IMR-90 (cell line): ENCODE measurements around the gene COL15A1. TPM values are rescaled to one million over a fixed set of nuclear protein-coding genes. Genes with fewer than 3 reads are reported as not detected.

Experiments
- ATAC-seq: fragments of 200-7000 bp; cut with Tn5 transposase; 2 replicates; pipeline ENCODE4 v1.9.1; 2020; ENCODE audit warnings: low read depth, mild to moderate bottlenecking, moderate library complexity
- BruUV-seq: library from RNA; stranded (reverse); fragments of 400-500 nt; replicated peaks from 2 replicates; lab custom pipeline; 2021; lab: Mats Ljungman, UMichigan
- CTCF ChIA-PET: fragments of 300-600 bp; formaldehyde crosslinking; extraction: SDS; loops from one replicate; lab custom pipeline; 2021; ENCODE audit warnings: antibody characterized with exemption; lab: Yijun Ruan, JAX
- POLR2A ChIA-PET: fragments of 300-600 bp; sonication (Branson Sonifier 250); formaldehyde crosslinking; loops from one replicate; lab custom pipeline; 2022; ENCODE audit warnings: antibody characterized with exemption; ENCODE audit not compliant: unreplicated experiment; lab: Charles Lee
- DNase-seq: peaks from one replicate; pipeline ENCODE4 v3.0.0; 2013
- H2AFZ ChIP-seq: replicated peaks from 2 replicates; pipeline ENCODE3; 2013; ENCODE audit warnings: low read length, mild to moderate bottlenecking; ENCODE audit not compliant: poor library complexity
- H2AK5ac ChIP-seq: 2 replicates; pipeline ENCODE4 v1.6.1; 2013; ENCODE audit warnings: low read depth, low read length, inconsistent platforms
- H2AK9ac ChIP-seq: replicated peaks from 2 replicates; pipeline ENCODE3; 2013; ENCODE audit warnings: mild to moderate bottlenecking, low read depth, low read length, moderate library complexity; ENCODE audit not compliant: poor library complexity
- H2BK120ac ChIP-seq: 2 replicates; pipeline ENCODE4 v1.6.1; 2013; ENCODE audit warnings: low read depth, low read length, inconsistent platforms
- H2BK15ac ChIP-seq: 3 replicates; pipeline ENCODE4 v1.6.1; 2013; ENCODE audit warnings: low read depth, low read length, inconsistent platforms
- H2BK20ac ChIP-seq: 2 replicates; pipeline ENCODE4 v1.6.1; 2013; ENCODE audit warnings: low read depth, mild to moderate bottlenecking, inconsistent platforms, low read length, moderate library complexity
- H2BK5ac ChIP-seq: 2 replicates; pipeline ENCODE4 v1.6.1; 2013; ENCODE audit warnings: mild to moderate bottlenecking, low read depth, low read length, inconsistent platforms; ENCODE audit not compliant: poor library complexity, severe bottlenecking
- H3K14ac ChIP-seq: replicated peaks from 2 replicates; pipeline ENCODE4 v1.6.1; 2013; ENCODE audit warnings: low read depth, low read length, inconsistent platforms
- H3K18ac ChIP-seq: 2 replicates; pipeline ENCODE4 v1.6.1; 2013; ENCODE audit warnings: low read depth, low read length, control low read depth
- H3K23ac ChIP-seq: 2 replicates; pipeline ENCODE4 v1.6.1; 2013; ENCODE audit warnings: low read depth, low read length, inconsistent platforms
- H3K27ac ChIP-seq: 2 replicates; pipeline ENCODE4 v1.5.1; 2013; ENCODE audit warnings: mild to moderate bottlenecking, control low read depth, low read length; ENCODE audit not compliant: insufficient read depth
- H3K27me3 ChIP-seq: 2 replicates; pipeline ENCODE4 v1.6.1; 2013; ENCODE audit warnings: low read length; ENCODE audit not compliant: control insufficient read depth, insufficient read depth
- H3K36me3 ChIP-seq: 2 replicates; pipeline ENCODE4 v1.6.1; 2013; ENCODE audit warnings: low read length, mixed read lengths; ENCODE audit not compliant: control insufficient read depth, insufficient read depth
- H3K4ac ChIP-seq: 2 replicates; pipeline ENCODE4 v1.6.1; 2013; ENCODE audit warnings: low read depth, low read length, inconsistent platforms
- H3K4me1 ChIP-seq: 2 replicates; pipeline ENCODE4 v1.6.1; 2013; ENCODE audit warnings: low read length, mixed read lengths; ENCODE audit not compliant: control insufficient read depth, insufficient read depth
- H3K4me2 ChIP-seq: 2 replicates; pipeline ENCODE4 v1.6.1; 2013; ENCODE audit warnings: low read depth, mild to moderate bottlenecking, control low read depth, low read length, moderate library complexity
- H3K4me3 ChIP-seq: 2 replicates; pipeline ENCODE4 v1.5.1; 2013; ENCODE audit warnings: low read depth, mild to moderate bottlenecking, control low read depth, low read length, moderate library complexity; ENCODE audit not compliant: insufficient read depth
- H3K56ac ChIP-seq: 2 replicates; pipeline ENCODE4 v1.6.1; 2013; ENCODE audit warnings: low read length, inconsistent platforms; ENCODE audit not compliant: insufficient read depth; ENCODE audit errors: extremely low read depth
- H3K79me1 ChIP-seq, 2 experiments: 2 replicates each; pipeline ENCODE4 v1.6.1; 2013; ENCODE audit warnings: low read length in 2 of 2, inconsistent platforms in 1 of 2, low read depth in 1 of 2
- H3K9ac ChIP-seq: 2 replicates; pipeline ENCODE4 v1.6.1; 2013; ENCODE audit warnings: low read depth, low read length, control low read depth
- H3K9me1 ChIP-seq: 2 replicates; pipeline ENCODE4 v1.6.1; 2013; ENCODE audit warnings: low read length, inconsistent platforms; ENCODE audit not compliant: insufficient read depth
- H3K9me3 ChIP-seq: 2 replicates; pipeline ENCODE4 v1.6.1; 2013; ENCODE audit warnings: low read length; ENCODE audit not compliant: control insufficient read depth, insufficient read depth
- H4K20me1 ChIP-seq: 2 replicates; pipeline ENCODE4 v1.6.1; 2013; ENCODE audit warnings: low read length, inconsistent platforms; ENCODE audit not compliant: insufficient read depth
- H4K5ac ChIP-seq: 2 replicates; pipeline ENCODE4 v1.6.1; 2013; ENCODE audit warnings: mild to moderate bottlenecking, low read depth, low read length, control low read depth
- H4K8ac ChIP-seq, 2 experiments: 2 replicates each; pipeline ENCODE4 v1.6.1; 2013; ENCODE audit warnings: low read depth in 2 of 2, low read length in 2 of 2, control low read depth in 1 of 2, inconsistent platforms in 1 of 2
- H4K91ac ChIP-seq: 2 replicates; pipeline ENCODE4 v1.6.1; 2013; ENCODE audit warnings: low read depth, low read length, inconsistent platforms; ENCODE audit not compliant: insufficient read depth
- BHLHE40 ChIP-seq: fragments of 150-350 bp; IDR thresholded peaks from 2 replicates; pipeline ENCODE4 v1.6.1; 2016; ENCODE audit warnings: mild to moderate bottlenecking, low read depth, low read length
- CEBPB ChIP-seq: IDR thresholded peaks from 2 replicates; pipeline ENCODE4 v1.6.1; 2012; ENCODE audit warnings: low read depth, low read length, improper control_type of control experiment
- MAFK ChIP-seq: IDR thresholded peaks from 2 replicates; pipeline ENCODE4 v1.6.1; 2012; ENCODE audit warnings: low read depth, low read length, improper control_type of control experiment
- MAZ ChIP-seq: IDR thresholded peaks from 2 replicates; pipeline ENCODE4 v1.6.1; 2012; ENCODE audit warnings: low read depth, mild to moderate bottlenecking, low read length, improper control_type of control experiment, moderate library complexity, borderline replicate concordance
- MXI1 ChIP-seq: IDR thresholded peaks from 2 replicates; pipeline ENCODE4 v1.6.1; 2012; ENCODE audit warnings: low read depth, mild to moderate bottlenecking, low read length, moderate library complexity, borderline replicate concordance
- NFE2L2 ChIP-seq: fragments of 150-350 bp; IDR thresholded peaks from 2 replicates; pipeline ENCODE4 v1.6.1; 2016; ENCODE audit warnings: low read depth, mild to moderate bottlenecking, low read length
- POLR2A ChIP-seq: IDR thresholded peaks from 2 replicates; pipeline ENCODE4 v1.6.1; 2012; ENCODE audit warnings: mild to moderate bottlenecking, low read depth, low read length
- RAD21 ChIP-seq: IDR thresholded peaks from 2 replicates; pipeline ENCODE4 v1.6.1; 2012; ENCODE audit warnings: low read length, improper control_type of control experiment
- RCOR1 ChIP-seq: IDR thresholded peaks from 2 replicates; pipeline ENCODE4 v1.6.1; 2012; ENCODE audit warnings: mild to moderate bottlenecking, low read length, improper control_type of control experiment; ENCODE audit not compliant: insufficient replicate concordance
- RFX5 ChIP-seq: IDR thresholded peaks from 2 replicates; pipeline ENCODE4 v1.8.0; 2012; ENCODE audit warnings: low read depth, mild to moderate bottlenecking, low read length, moderate library complexity
- SMC3 ChIP-seq: fragments of 150-350 bp; IDR thresholded peaks from 2 replicates; pipeline ENCODE4 v1.6.1; 2016; ENCODE audit warnings: low read depth, mild to moderate bottlenecking, antibody characterized with exemption, low read length, moderate library complexity
- WGBS, 2 experiments: methylation state at CpG; one replicate each; pipeline versions ENCODE4 v1.1.5 to v1.1.7; 2013; ENCODE audit warnings: missing lambda C conversion rate in 2 of 2; ENCODE audit not compliant: insufficient read length in 1 of 2; ENCODE audit errors: extremely low coverage in 2 of 2; 5-methylcytosine and 5-hydroxymethylcytosine counted together
- dilution Hi-C: fragments of 300-500 bp; cut with HindIII; formaldehyde crosslinking; loops from one replicate; pipeline ENCODE4 v1.14.3; 2018; ENCODE audit warnings: low sequenced_read_pairs; ENCODE audit not compliant: unreplicated experiment
- in situ Hi-C: fragments of 300-500 bp; cut with MboI; formaldehyde crosslinking; loops from 3 replicates; pipeline ENCODE4 v1.14.3; 2019; ENCODE audit warnings: low sequenced_read_pairs, inconsistent platforms, mixed read lengths
- intact Hi-C: fragments of 100-400 bp; cut with micrococcal nuclease; formaldehyde crosslinking; loops from 2 replicates; pipeline ENCODE4 v1.10.0; 2022
- polyA plus RNA-seq, 3 experiments: library from polyadenylated mRNA; depleted of rRNA; stranded (reverse); fragments of >200 nt; gene quantifications; 2 replicates each; pipeline ENCODE4 v1.2.3, GENCODE V29; 2012; ENCODE audit warnings: low replicate concordance in 1 of 3
- total RNA-seq: library from RNA; depleted of rRNA; stranded (reverse); fragments of >200 nt; gene quantifications from 2 replicates; pipeline ENCODE4 v1.2.3, GENCODE V29; 2012
- TF ChIP-seq, protein P1 (sequence below): conservative IDR thresholded peaks from 2 replicates; pipeline ENCODE4 v1.5.1; 2012; ENCODE audit warnings: mild to moderate bottlenecking, low read depth, low read length, improper control_type of control experiment
- TF ChIP-seq, protein P2 (sequence below): fragments of 150-350 bp; IDR thresholded peaks from 2 replicates; pipeline ENCODE4 v1.6.1; 2016; ENCODE audit warnings: low read depth, mild to moderate bottlenecking, low read length, moderate library complexity, borderline replicate concordance
- TF ChIP-seq, protein P3 (sequence below): fragments of 150-350 bp; IDR thresholded peaks from 2 replicates; pipeline ENCODE4 v1.6.1; 2017; ENCODE audit warnings: mild to moderate bottlenecking, antibody characterized with exemption, low read length, low read depth

The COL15A1 gene
- total and polyA plus RNA-seq, 2 of the 4 experiments (the other 2 are of a cell fraction): 2.2 to 3.7 TPM

DNA sequence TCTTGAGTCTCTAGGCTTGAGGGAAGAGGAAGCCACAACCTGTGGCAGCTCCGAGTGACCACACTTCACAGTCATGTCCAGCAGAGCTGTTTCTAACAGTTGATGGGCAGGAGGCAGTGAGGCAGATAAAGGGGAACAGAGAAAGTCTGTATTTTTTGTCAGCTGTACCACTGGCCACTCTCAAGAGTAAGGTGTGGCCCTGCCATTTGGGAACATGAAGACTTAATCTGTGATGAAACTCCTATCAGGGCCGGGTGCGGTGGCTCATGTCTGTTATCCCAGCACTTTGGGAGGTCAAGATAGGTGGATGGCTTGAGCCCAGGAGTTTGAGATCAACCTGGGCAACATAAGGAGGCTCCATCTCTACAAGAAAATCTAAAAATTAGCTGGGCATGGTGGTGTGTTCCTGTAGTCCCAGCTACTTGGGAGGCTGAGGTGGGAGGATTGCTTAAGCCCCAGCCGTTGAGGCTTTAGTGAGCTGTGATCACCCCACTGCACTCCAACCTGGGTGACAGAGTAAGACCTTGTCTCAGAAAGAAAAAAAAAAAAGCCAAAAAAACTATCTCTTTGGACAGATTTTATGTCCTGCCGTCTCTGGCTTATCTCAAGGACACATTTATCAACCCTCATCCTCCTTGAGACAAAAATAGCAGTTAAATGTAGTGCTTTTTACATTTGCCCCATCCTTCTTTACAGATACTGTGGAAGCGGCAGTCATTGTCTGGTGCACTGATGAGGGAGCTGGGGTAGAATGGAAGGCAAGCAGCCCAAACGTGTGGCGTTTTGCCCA lies 11.9 kb upstream of the COL15A1 start:
- in situ Hi-C loops (no loop called here), dilution Hi-C loops (no loop called here), intact Hi-C loops (no loop called here)
- H2BK15ac ChIP-seq: no peak overlapping the region; the same call in 2 of the 3 replicates
- H2BK5ac ChIP-seq: no peak overlapping the region
- POLR2A ChIA-PET: no interaction called here
- ATAC-seq (no peak), DNase-seq (no peak)
- no peak overlapping the region for H3K9ac ChIP-seq
- BruUV-seq: no TSS peak
- no peak overlapping the region for H2AK9ac ChIP-seq
- H3K27me3 ChIP-seq: peaks cover 5% of the 10 kb centered on the region; the same call in 1 of the 2 replicates
- H3K14ac ChIP-seq: no peak overlapping the region
- no peak overlapping the region for H3K27ac ChIP-seq
- no peak overlapping the region for H2BK20ac ChIP-seq
- no peak overlapping the region for H4K91ac ChIP-seq
- H3K18ac ChIP-seq: no peak overlapping the region
- no peaks in the 10 kb centered on the region for H3K9me3 ChIP-seq
- TF ChIP-seq CEBPB (no peak), MAFK (no peak), POLR2A (no peak), MAZ (no peak), SMC3 (no peak), RAD21 (no peak), BHLHE40 (no peak), MXI1 (no peak), RFX5 (no peak), NFE2L2 (no peak), RCOR1 (no peak)
- TF ChIP-seq, protein P1, sequence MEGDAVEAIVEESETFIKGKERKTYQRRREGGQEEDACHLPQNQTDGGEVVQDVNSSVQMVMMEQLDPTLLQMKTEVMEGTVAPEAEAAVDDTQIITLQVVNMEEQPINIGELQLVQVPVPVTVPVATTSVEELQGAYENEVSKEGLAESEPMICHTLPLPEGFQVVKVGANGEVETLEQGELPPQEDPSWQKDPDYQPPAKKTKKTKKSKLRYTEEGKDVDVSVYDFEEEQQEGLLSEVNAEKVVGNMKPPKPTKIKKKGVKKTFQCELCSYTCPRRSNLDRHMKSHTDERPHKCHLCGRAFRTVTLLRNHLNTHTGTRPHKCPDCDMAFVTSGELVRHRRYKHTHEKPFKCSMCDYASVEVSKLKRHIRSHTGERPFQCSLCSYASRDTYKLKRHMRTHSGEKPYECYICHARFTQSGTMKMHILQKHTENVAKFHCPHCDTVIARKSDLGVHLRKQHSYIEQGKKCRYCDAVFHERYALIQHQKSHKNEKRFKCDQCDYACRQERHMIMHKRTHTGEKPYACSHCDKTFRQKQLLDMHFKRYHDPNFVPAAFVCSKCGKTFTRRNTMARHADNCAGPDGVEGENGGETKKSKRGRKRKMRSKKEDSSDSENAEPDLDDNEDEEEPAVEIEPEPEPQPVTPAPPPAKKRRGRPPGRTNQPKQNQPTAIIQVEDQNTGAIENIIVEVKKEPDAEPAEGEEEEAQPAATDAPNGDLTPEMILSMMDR: no peak
- TF ChIP-seq, protein P2, sequence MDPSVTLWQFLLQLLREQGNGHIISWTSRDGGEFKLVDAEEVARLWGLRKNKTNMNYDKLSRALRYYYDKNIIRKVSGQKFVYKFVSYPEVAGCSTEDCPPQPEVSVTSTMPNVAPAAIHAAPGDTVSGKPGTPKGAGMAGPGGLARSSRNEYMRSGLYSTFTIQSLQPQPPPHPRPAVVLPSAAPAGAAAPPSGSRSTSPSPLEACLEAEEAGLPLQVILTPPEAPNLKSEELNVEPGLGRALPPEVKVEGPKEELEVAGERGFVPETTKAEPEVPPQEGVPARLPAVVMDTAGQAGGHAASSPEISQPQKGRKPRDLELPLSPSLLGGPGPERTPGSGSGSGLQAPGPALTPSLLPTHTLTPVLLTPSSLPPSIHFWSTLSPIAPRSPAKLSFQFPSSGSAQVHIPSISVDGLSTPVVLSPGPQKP: no peak
- TF ChIP-seq, protein P3, sequence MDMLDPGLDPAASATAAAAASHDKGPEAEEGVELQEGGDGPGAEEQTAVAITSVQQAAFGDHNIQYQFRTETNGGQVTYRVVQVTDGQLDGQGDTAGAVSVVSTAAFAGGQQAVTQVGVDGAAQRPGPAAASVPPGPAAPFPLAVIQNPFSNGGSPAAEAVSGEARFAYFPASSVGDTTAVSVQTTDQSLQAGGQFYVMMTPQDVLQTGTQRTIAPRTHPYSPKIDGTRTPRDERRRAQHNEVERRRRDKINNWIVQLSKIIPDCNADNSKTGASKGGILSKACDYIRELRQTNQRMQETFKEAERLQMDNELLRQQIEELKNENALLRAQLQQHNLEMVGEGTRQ: no peak
- no peak overlapping the region for H4K5ac ChIP-seq
- H2AK5ac ChIP-seq: no peak overlapping the region
- H3K36me3 ChIP-seq: no peaks in the 10 kb centered on the region
- H3K56ac ChIP-seq: no peak overlapping the region
- CTCF ChIA-PET: no interaction called here
- no peak overlapping the region for H3K4ac ChIP-seq
- peaks cover 10% of the 10 kb centered on the region; the same call in 1 of the 2 replicates for H3K4me1 ChIP-seq
- H4K20me1 ChIP-seq: no peaks in the 10 kb centered on the region
- no peak overlapping the region for H2BK120ac ChIP-seq
- H2AFZ ChIP-seq: no peak overlapping the region
- no peak overlapping the region for H3K23ac ChIP-seq
- no peak overlapping the region for H4K8ac ChIP-seq
- no peak overlapping the region for H3K4me3 ChIP-seq
- no peaks in the 10 kb centered on the region for H3K79me1 ChIP-seq
- no CpG with 5 or more reads among the region's 8 CpGs for WGBS, 2 experiments
- no peaks in the 10 kb centered on the region for H3K9me1 ChIP-seq
- no peak overlapping the region for H3K4me2 ChIP-seq
